DOHH2 (cell line): ENCODE measurements around the gene DEF6.

Experiments used
- CTCF ChIP-seq: fragments of 200-600 bp; sonication (generic); IDR thresholded peaks from one replicate; pipeline ENCODE4 v1.5.1; 2014; ENCODE audit warnings: antibody characterized with exemption, mild to moderate bottlenecking, low read depth, low read length; ENCODE audit not compliant: poor library complexity, severe bottlenecking
- EZH2phosphoT487 ChIP-seq: fragments of 200-600 bp; sonication (generic); IDR thresholded peaks from 2 replicates; pipeline ENCODE4 v1.6.1; 2017; ENCODE audit warnings: borderline replicate concordance, mild to moderate bottlenecking, antibody characterized with exemption, low read length, moderate library complexity, mixed read lengths

- TF ChIP-seq CTCF, result no peak
- TF ChIP-seq EZH2phosphoT487, result no peak
Observed at GRCh38 chr6:35356391-35356790, 58.8 kb downstream of the DEF6 start.
